DLD1 (cell line): Measurements from ENCODE around the gene TTC33.

Experiments
- in situ Hi-C: cut with HindIII; loops from 2 replicates; pipeline ENCODE4 v1.10.0; 2017; ENCODE audit warnings: low sequenced_read_pairs

The TTC33 gene

DNA sequence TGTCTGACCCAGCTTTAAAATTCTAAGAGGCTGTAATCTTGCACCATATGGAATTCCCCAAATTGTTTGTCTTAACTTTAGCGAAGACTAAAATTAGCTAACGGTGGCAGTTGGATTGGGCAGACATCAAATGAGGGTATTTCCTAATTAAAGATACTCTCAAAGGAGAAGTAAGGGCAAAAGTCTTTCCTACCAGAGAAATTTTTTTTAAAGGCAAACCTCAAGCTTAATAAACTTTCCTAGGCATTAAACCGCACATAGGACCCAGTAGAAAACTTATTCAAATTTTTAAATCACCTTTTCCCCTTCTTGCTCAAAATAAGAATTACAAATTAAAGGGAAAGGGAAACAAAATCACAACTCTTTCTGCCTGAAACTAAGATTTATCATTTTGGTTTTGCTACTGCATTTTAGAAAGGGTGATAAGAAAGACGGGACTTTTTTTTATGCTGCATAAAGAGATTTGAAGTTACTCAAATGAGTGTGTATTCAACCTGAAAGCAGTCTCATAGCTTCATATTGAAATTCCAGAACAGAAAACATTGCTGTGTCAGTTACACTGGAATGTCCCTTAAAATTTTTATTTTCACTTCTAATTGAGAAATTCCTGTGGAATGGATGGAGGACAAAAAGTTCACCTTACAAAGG is 265.2 kb downstream of the TTC33 start:
- in situ Hi-C loops, result no loop called here

DNA sequence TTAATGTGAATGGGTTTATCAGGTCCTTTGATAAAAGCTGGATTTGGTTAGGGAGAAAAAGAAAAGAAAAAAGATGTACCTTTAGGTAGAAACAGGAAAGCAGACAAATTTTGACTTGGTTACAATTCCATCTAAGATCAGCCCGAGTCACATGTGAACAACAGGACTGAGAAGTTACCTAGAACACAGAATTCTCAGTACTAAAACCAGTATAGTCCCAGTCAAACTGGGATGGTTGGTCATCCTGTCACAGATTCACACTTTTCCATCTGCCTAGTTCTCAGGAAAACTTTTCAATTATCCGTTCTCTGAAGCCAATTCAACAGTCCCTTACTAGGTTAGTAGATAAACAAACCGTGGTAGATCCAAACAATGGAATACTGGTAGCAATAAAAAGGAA is 266.3 kb downstream of the TTC33 start:
- in situ Hi-C loops, result no loop called here

DNA sequence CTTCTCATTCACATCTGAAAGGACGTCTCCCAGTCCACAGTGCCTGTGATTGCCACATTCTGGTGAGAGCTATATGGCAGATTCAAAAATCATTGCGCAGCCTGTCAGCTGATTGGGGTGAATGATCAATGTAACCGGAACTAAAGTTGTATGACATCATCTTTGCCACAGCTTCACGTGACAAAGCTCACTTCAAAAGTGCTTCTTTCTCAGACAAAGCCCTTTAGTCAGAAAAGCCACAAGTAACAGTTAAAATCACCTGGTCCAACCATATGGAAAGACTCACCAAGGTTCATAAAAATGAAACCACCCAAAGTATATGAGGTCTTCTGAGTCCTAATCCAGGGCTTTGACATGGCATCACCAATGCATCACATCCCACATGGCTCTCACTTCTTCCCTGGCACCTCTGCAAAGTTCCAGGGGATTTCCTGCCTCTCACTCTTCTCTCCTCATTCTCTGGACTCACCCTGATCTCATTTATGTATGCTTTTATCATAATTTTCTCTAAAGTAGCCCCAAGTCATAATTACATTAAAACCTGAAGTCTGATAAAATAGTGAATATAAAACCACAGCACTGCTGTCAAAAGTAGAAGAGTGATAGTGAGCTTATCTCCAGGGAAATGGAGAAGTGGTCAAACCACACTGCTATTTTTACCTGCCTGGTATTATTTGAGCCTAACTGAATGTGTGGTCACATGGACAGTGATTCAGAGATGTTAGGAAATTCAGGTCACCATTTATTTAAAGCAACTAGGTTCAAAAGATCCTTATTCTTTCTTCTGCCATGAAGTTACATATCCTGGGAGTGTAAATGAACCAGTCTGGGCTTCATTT is 269.1 kb downstream of the TTC33 start:
- in situ Hi-C loops, result no loop called here

DNA sequence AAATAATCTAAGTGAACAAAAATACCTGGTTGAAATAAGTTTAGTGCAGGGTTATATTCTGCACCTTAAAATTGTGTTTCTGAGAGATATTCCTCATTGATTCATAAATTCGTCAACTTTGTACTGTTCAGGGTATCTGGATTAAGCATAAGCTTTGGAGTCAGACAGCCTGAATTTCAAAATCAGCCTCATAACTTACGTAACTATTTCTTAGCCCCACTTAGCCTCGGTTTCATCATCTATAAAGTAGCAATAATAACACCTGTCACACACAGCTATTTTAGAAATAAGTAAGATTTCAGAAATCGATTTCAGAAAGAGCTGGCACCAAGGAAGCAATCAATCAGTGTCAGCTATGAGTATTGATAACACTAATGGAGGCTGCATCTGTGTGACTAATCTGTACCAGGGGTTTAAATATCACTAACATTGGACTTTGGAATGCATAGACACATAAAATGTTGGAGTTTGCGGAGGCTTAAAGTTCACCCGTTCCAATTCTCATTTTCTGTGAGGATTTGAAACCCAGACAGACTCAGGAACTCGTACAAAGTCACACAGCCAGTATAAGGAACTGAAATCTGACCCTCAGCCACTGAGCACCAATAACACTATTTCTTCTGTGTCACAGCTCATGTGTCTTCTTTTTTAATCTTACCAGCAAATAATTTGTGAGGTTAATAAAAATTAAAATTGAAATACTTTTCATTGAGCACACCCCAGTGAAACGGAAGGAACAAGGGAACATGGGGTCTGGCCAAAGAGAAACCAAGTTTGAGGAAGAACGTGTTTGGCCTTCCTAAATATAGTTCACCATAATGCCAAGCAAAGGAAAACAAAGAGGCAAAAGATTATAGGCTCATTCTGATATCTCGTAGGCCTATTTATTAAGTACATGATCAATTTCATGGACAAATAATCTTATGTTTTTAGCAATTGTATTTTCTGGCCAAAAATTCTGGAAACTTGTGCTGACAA is 270.5 kb downstream of the TTC33 start:
- in situ Hi-C loops, result no loop called here

DNA sequence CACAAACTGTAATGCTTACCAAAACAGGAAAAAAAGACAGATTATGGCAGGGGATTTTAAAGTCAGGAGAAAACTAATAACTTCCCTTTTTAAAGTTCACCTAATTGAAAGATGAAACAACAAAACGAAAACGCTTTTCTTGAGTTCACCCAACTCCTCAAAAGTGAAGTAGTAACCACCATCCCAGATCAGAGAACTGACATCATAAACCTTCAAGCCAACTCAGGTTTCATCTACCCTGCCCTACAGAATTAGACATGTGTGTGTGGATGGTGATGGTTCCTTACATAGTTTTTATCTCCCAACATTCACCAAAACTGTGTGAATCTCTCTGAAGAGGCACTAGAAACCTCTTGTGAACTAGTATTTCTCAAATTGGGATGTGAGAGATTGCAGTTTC is 271.3 kb downstream of the TTC33 start:
- in situ Hi-C loops, result no loop called here

DNA sequence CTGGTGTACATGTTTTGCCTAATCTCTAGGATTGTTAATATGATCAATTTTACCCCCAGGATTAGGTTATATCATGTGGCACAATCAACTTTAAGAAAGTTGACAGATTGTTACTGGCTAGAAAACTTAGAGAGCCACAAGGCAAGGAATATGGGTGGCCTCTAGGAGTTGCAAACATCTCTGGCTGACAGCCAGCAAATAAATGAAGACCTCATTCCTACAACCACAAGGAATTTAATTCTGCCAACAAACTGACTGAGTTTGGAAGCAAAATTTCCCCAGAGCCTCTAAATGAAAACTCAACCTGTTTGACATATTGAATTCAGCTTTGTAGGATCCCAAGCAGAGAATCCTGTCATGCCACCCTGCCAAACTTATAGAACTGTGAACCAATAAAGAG is 272.4 kb downstream of the TTC33 start:
- in situ Hi-C loops, result no loop called here

DNA sequence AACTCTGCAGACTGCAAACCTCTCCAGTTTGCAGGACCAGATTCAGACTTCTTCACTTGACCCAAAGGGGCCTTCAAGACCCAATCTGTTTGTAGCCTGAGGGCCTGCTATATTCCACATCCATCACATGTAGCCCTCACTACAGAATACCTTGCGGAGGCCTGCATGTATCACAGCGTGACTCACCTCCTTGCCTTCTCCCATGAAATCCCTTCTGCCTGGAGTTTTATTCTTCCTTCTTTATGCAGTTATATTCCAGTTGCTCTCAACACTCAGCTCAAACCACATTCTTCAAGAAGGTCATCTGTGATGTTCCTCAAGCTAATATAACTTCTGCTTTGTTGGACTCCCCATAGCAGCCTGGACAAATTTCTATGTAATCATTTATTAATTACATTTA is 274.5 kb downstream of the TTC33 start:
- in situ Hi-C loops, result no loop called here

DNA sequence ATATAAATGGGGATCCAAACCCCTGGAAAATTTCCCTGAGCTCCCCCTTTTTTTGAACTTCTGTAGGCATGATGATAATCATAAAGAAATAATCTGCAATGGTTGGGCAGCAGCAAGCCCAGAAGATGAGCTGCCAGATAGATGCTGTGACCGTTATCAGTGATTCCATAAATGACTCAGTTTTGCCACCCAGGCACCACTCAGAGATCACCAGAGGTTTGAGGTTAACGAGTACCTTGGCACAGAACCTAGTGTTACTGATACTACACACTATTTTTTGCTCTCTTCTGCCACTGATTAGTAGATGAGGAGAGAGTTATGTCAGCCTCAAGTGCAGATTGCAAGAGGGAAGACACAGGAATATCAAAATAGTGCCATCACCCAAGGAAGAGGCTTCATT is 275.4 kb downstream of the TTC33 start:
- in situ Hi-C loops, result no loop called here

DNA sequence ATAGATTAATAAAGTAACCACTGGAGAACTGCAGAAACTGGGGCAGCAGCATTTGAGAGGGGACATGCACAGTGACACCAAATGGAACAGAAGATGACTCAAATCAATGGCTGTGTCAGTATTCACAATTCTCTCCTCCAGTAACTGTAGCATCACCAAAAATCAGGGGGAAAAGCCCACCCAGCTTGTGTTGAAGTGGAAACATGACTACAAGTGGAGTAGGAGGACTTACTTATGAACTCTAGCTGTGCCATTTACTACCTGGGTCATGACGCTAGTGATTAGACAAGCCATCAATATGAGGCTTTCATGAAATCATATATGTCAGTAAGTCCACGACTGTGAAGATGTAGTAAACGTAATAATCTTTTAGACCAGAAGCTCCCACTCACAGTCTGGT is 275.8 kb downstream of the TTC33 start:
- in situ Hi-C loops, result no loop called here

DNA sequence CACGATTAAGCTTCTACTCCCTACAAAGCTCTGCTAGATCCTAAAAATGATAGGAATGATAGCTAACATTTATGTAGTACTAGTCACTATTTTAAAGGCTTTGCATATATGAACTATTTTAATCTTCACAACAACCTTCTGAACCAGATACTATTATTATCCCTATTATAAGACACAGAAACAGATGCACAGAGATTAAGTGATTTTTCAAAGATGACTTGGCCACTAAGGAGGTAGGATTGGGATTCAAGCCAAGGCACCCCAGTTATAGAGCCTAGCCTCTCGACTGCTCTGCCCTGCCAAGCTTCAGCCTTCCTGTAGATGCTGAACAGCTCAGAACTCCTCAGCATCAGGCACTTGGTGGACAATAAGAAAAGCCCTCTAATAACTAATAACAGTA is 277.0 kb downstream of the TTC33 start:
- in situ Hi-C loops, result no loop called here

DNA sequence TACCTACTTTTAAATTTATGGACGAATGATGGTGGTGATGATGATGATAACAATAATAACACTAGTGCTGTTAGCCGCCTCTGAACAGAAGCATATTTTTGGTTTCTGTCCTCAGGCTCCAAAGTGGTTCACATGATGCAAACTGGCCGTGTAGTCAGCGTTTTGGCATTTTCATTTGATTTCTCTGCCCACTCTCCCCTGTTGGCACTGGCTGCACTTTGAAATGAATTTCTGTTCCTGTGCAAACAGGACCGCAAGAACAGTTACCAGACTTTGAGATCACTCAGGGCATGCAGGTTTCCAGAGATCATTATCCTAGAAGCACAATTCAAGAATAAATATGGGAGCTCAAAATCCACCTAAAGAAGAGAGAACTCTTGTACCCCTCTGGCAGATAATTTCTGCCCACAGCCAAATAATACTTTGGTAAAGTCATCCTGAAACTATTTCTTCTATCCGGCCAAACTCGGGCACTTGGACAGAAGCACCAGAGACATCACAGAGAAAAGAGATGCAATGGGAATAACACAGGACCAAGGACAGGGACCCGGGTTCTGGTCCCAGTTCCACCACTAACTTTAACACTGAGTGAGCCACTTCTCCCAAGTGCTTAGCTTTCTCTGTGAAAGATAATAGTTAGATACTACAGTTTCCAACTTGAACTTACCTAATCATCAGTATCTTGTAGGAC is 277.8 kb downstream of the TTC33 start:
- in situ Hi-C loops, result no loop called here

DNA sequence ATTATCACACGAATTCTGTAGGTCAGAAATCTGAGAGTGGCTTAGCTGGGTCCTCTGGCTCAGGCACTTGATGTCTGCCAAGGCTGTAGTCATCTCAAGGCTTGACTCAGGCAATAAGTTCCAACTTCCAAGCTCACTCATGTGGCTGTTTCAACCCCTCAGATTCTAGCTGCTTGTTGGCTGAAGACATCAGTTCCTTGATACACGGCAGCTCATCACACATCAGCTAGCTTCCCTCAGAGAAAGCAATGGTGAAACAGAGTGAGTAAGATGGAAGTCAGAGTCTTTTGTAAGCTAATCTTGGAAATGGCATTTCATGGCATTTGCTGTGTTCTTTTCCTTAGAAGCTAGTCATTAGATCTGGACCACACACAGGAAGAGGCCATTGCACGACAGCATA is 280.2 kb downstream of the TTC33 start:
- in situ Hi-C loops, result no loop called here

DNA sequence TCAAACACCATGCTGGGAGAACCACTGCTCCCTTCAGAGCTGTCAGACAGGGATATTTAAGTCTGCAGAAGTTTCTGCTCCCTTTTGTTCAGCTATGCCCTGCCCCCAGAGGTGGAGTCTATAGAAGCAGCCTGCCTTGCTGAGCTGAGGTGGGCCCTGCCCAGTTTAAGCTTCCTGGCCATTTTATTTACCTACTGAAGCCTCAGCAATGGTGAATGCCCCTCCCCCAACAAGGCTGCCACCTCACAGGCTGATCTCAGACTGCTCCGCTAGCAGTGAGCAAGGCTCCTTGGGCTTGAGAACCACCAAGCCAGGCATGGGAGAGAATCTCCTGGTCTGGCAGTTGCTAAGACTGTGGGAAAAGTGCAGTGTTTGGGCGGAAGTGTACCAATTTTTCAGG is 281.5 kb downstream of the TTC33 start:
- in situ Hi-C loops, result no loop called here

DNA sequence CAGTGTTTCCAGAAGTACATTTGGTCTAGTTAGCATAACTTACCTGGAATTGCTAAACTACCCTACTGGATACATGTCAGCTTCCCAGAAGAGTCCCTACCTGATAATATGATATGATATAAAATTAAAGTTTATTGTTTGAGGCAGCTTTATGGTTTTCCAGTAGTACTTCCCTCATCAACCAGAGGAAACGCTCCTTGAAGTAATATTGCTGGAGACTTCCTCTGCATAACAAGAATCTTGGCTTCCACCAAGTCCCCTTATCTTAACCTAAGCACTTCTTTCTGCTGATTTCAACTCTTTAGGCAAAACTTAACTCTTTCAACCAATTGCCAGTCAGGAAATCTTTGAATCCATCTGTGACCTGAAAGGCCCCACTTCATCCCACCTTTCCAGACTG is 290.3 kb downstream of the TTC33 start:
- in situ Hi-C loops, result no loop called here

DNA sequence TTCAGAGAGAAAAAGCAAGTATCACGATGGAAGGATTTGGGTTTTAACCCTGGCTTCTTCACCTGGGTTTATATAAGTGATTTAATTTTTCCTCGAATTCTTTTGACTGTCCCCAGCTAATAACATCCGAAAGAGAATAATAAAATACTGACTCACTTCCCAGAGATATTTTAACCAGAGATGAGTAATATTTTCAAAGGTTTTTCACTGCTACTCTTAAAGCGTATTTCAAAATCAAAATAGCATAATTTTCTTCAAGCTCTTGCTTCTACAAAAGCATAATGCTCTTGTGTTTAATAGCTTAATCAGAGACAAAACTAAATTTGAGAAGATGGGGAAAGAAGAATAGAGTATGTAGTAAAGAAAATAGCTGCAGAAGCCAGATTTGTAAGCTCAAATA is 291.2 kb downstream of the TTC33 start:
- in situ Hi-C loops, result no loop called here
